ENCODE results near the gene THSD7A. TPM values are rescaled to one million over a fixed set of nuclear protein-coding genes. Genes with fewer than 3 reads are reported as not detected.

Gene THSD7A
- total and polyA plus RNA-seq, 2 of the 8 experiments (the other 6 are each of a cell fraction or from before 2014, with no cell fraction given), result 0.44 to 1.2 TPM

DNA sequence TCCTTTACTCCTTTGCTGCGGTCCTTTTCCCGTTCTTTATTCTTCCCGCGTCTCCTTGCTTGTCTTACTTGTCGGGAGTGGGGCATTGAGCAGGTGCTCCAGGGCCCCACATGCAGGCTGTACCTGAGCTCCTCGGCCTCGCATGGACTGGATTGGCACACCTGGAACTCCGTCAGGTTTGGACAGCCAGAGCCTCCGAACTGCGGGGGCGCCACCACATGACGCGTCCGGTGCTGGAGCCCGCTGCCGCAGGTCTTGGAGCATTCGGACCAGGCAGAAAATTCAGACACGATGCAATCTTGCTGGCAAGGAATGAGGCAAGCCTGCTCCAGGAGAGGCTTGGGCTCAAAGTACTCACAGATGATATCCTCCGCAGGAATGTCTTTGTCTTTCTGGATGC, 195.7 kb downstream of the THSD7A start:
- no peaks in the 10 kb centered on the region for H3K4me1 ChIP-seq (replicated peaks in 1 of 4; ENCODE audit: control insufficient read depth in 3 of 4, insufficient read depth in 4 of 4, low read length in 3 of 4)
- H2BK20ac ChIP-seq (ENCODE audit: low read length), result no peak overlapping the region
- no peak overlapping the region for H3K4me2 ChIP-seq (ENCODE audit: insufficient read depth in 1 of 2, low read depth in 2 of 2, low read length in 2 of 2)
- H3K36me3 ChIP-seq (ENCODE audit: control insufficient read depth in 2 of 4, insufficient read depth in 4 of 4, low read length in 3 of 4), result no peaks in the 10 kb centered on the region
- no peak overlapping the region for H4K91ac ChIP-seq (replicated peaks; ENCODE audit: insufficient read length, low read length)
- no peaks in the 10 kb centered on the region for H3K27me3 ChIP-seq (replicated peaks in 1 of 4; ENCODE audit: control insufficient read depth in 3 of 4, extremely low read depth in 1 of 4, insufficient read depth in 3 of 4, low read length in 3 of 4)
- H3K27ac ChIP-seq (ENCODE audit: low read depth, low read length), result no peak overlapping the region
- H2AFZ ChIP-seq (ENCODE audit: low read length), result no peak overlapping the region; the same call in 1 of the 2 replicates
- H3K79me1 ChIP-seq (ENCODE audit: low read depth, low read length), result no peaks in the 10 kb centered on the region
- no peak overlapping the region for H2BK5ac ChIP-seq (ENCODE audit: low read depth, low read length)
- no peak overlapping the region for H3K56ac ChIP-seq (replicated peaks; ENCODE audit: insufficient read length, low read depth, low read length)
- H3K79me2 ChIP-seq (ENCODE audit: control insufficient read depth in 1 of 2, insufficient read depth in 2 of 2, low read length in 2 of 2), result no peaks in the 10 kb centered on the region
- H3K23me2 ChIP-seq (ENCODE audit: low read depth, low read length), result no peaks in the 10 kb centered on the region
- no peaks in the 10 kb centered on the region for H3K9me3 ChIP-seq (ENCODE audit: insufficient read depth in 2 of 2, low read depth in 1 of 2, low read length in 1 of 2)
- FAIRE-seq (no peak), DNase-seq (ENCODE audit: low read depth in 1 of 2, low spot score in 2 of 2) (no peak)
- H3K9ac ChIP-seq (replicated peaks in 1 of 4; ENCODE audit: extremely low read depth in 1 of 4, low read depth in 3 of 4, low read length in 3 of 4), result no peak overlapping the region
- no peak overlapping the region for H3K4ac ChIP-seq (replicated peaks; ENCODE audit: insufficient read length, low read depth, low read length)
- TF ChIP-seq GABPA (IDR thresholded peaks at IDR 0.05; ENCODE audit: borderline replicate concordance, insufficient read depth, low read length), result no peak
- H4K8ac ChIP-seq (ENCODE audit: extremely low read depth, insufficient read depth, low read length), result no peak overlapping the region
- H2BK12ac ChIP-seq (ENCODE audit: low read depth, low read length), result no peak overlapping the region
- H3K23ac ChIP-seq (ENCODE audit: insufficient read length), result no peak overlapping the region
- no peak overlapping the region for H3K14ac ChIP-seq (ENCODE audit: insufficient read length)
- ChIA-PET POLR2A (ENCODE audit: partially characterized antibody) (no interaction called here), CTCF (ENCODE audit: partially characterized antibody) (interaction anchor here (0.6 to 1.0 kb wide), 5 partner anchors 11 to 153 kb away, joined by 3 to 4 read pairs (median 3); no protein-coding TSS in a partner anchor)
- H2BK15ac ChIP-seq (ENCODE audit: low read length), result no peak overlapping the region
- 91% methylated on average over 19 of the region's 19 CpGs; no CpG with 5 or more reads in 1 of the 2 experiments for WGBS, 2 experiments (ENCODE audit: extremely low coverage in 1 of 2, insufficient coverage in 1 of 2, insufficient read length in 1 of 2, insufficient replicate concordance in 2 of 2, low coverage in 1 of 2, low lambda C conversion rate in 2 of 2, missing lambda C conversion rate in 1 of 2)
- H3K18ac ChIP-seq (ENCODE audit: extremely low read depth, low read length), result no peak overlapping the region
- H2AK5ac ChIP-seq (ENCODE audit: low read depth, low read length), result no peak overlapping the region
- H4K20me1 ChIP-seq (replicated peaks in 1 of 2; ENCODE audit: control insufficient read depth in 1 of 2, insufficient read depth in 2 of 2, low read length in 2 of 2), result no peaks in the 10 kb centered on the region
- no peak overlapping the region for H4K5ac ChIP-seq (ENCODE audit: insufficient read length, low read depth, low read length)
- no peak overlapping the region for H2BK120ac ChIP-seq (replicated peaks; ENCODE audit: low read depth, low read length)
- H3K4me3 ChIP-seq (ENCODE audit: extremely low read depth in 1 of 4, insufficient read depth in 2 of 4, low read depth in 3 of 4, low read length in 4 of 4), result no peak overlapping the region

Measured in H1 (cell line).